ENCODE results near the gene IDUA. TPM values are rescaled to one million over a fixed set of nuclear protein-coding genes. Genes with fewer than 3 reads are reported as not detected.

The IDUA gene
- total and polyA plus RNA-seq, 2 of the 4 experiments (the other 2 are of a cell fraction), result 0.72 to 12.5 TPM

DNA sequence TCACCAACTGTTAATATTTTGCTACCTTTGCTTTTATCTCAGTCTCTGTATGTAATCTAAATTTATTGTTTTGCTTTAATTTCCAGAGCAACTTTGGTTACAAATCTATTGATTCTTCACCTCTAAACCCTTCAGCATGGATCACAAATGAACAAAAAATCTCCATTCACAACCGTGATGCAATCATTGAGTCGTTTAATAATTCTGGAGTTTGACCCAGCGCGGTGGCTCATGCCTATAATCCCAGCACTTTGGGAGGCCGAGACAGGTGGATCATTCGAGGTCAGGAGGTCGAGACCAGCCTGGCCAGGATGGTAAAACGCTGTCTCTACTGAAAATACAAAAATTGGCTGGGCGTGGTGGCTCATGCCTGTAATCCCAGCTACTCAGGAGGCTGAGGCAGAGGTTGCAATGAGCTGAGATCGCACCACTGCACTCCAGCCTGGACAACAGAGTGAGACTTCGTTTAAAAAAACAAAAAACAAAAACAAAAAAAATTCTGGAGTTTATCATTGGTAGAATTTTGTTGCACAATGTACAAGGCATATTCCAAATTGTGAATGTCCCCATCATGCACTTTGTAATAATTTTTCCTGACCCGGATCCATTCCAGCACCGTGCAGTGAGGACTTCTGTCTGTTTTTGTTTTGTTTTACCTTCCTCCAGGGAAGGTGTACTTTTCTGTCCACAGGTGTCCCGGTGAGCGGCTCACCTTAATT is 2.3 kb upstream of the IDUA start:
- Histone ChIP-seq H3K4me1 (ENCODE audit: control insufficient read depth, insufficient read depth, low read length) (peaks cover 8% of the 10 kb centered on the region; the same call in 1 of the 2 replicates), H3K4me2 (ENCODE audit: low read depth, low read length) (peak overlapping the region; percentile 64), H3K14ac (replicated peaks; ENCODE audit: low read depth, low read length) (no peak overlapping the region), H3K9ac (ENCODE audit: low read depth, low read length) (no peak overlapping the region; the same call in 1 of the 2 replicates), H2AFZ (replicated peaks; ENCODE audit: low read length, poor library complexity) (peak overlapping the region; percentile 88), H2BK120ac (ENCODE audit: low read depth, low read length) (no peak overlapping the region), H3K79me1 (ENCODE audit: low read depth in 1 of 2, low read length in 2 of 2) (peaks cover 5 to 34% of the 10 kb centered on the region in 2 experiments; a peak in 1 of 4 replicates), H2BK20ac (ENCODE audit: low read depth, low read length) (no peak overlapping the region), H3K27me3 (ENCODE audit: control insufficient read depth, insufficient read depth, low read length) (no peaks in the 10 kb centered on the region), H3K18ac (ENCODE audit: low read depth, low read length) (no peak overlapping the region), H3K4me3 (ENCODE audit: insufficient read depth, low read depth, low read length) (peak overlapping the region; percentile 12; the same call in 1 of the 2 replicates), H2BK15ac (ENCODE audit: low read depth, low read length) (no peak overlapping the region), H3K56ac (ENCODE audit: extremely low read depth, insufficient read depth, low read length) (no peak overlapping the region), H4K8ac (ENCODE audit: low read depth in 2 of 2, low read length in 2 of 2) (peak overlapping the region; percentile 63 to 84; a peak in 2 of 4 replicates), H2AK5ac (ENCODE audit: low read depth, low read length) (no peak overlapping the region), H3K9me1 (ENCODE audit: insufficient read depth, low read length) (peaks cover 6% of the 10 kb centered on the region), H3K36me3 (ENCODE audit: control insufficient read depth, insufficient read depth, low read length) (no peaks in the 10 kb centered on the region; the same call in 1 of the 2 replicates), H3K4ac (ENCODE audit: low read depth, low read length) (no peak overlapping the region), H4K5ac (ENCODE audit: low read depth, low read length) (peak overlapping the region; percentile 12; the same call in 1 of the 2 replicates), H3K23ac (ENCODE audit: low read depth, low read length) (no peak overlapping the region), H2AK9ac (replicated peaks; ENCODE audit: low read depth, low read length, poor library complexity) (no peak overlapping the region), H4K20me1 (ENCODE audit: insufficient read depth, low read length) (no peaks in the 10 kb centered on the region; the same call in 1 of the 2 replicates), H4K91ac (ENCODE audit: insufficient read depth, low read depth, low read length) (no peak overlapping the region), H3K9me3 (ENCODE audit: control insufficient read depth, insufficient read depth, low read length) (no peaks in the 10 kb centered on the region), H2BK5ac (ENCODE audit: low read depth, low read length, poor library complexity, severe bottlenecking) (no peak overlapping the region), H3K27ac (ENCODE audit: insufficient read depth, low read length) (no peak overlapping the region)
- 67% methylated on average over 6 of the region's 15 CpGs; no CpG with 5 or more reads in 1 of the 2 experiments for WGBS, 2 experiments (ENCODE audit: extremely low coverage in 2 of 2, insufficient read length in 1 of 2)
- DNase-seq, result no peak
- POLR2A ChIA-PET (ENCODE audit: unreplicated experiment), result no interaction called here
- dilution Hi-C loops (cut with HindIII; ENCODE audit: low sequenced_read_pairs, unreplicated experiment) (no loop called here), intact Hi-C loops (cut with micrococcal nuclease) (no loop called here), in situ Hi-C loops (cut with MboI; ENCODE audit: low sequenced_read_pairs) (no loop called here)
- no peak for ATAC-seq (ENCODE audit: low read depth)
- CTCF ChIA-PET, result no interaction called here
- BruUV-seq (replicated peaks), result no TSS peak
- TF ChIP-seq MAZ (IDR thresholded peaks at IDR 0.05; ENCODE audit: borderline replicate concordance, low read depth, low read length) (no peak), NFE2L2 (IDR thresholded peaks at IDR 0.05; ENCODE audit: low read depth, low read length) (no peak), BHLHE40 (IDR thresholded peaks at IDR 0.05; ENCODE audit: low read depth, low read length) (no peak), FOS (IDR thresholded peaks at IDR 0.05; ENCODE audit: low read depth, low read length) (no peak), SMC3 (IDR thresholded peaks at IDR 0.05; ENCODE audit: low read depth, low read length) (no peak), CHD1 (IDR thresholded peaks at IDR 0.05; ENCODE audit: low read depth, low read length) (no peak), RAD21 (IDR thresholded peaks at IDR 0.05; ENCODE audit: low read length) (no peak), POLR2A (IDR thresholded peaks at IDR 0.05; ENCODE audit: low read depth, low read length) (no peak), MXI1 (IDR thresholded peaks at IDR 0.05; ENCODE audit: borderline replicate concordance, low read depth, low read length) (no peak), MAFK (IDR thresholded peaks at IDR 0.05; ENCODE audit: low read depth, low read length) (no peak), RCOR1 (IDR thresholded peaks at IDR 0.05; ENCODE audit: insufficient replicate concordance, low read length) (no peak), CEBPB (IDR thresholded peaks at IDR 0.05; ENCODE audit: low read depth, low read length) (no peak)
- TF ChIP-seq, protein P1, sequence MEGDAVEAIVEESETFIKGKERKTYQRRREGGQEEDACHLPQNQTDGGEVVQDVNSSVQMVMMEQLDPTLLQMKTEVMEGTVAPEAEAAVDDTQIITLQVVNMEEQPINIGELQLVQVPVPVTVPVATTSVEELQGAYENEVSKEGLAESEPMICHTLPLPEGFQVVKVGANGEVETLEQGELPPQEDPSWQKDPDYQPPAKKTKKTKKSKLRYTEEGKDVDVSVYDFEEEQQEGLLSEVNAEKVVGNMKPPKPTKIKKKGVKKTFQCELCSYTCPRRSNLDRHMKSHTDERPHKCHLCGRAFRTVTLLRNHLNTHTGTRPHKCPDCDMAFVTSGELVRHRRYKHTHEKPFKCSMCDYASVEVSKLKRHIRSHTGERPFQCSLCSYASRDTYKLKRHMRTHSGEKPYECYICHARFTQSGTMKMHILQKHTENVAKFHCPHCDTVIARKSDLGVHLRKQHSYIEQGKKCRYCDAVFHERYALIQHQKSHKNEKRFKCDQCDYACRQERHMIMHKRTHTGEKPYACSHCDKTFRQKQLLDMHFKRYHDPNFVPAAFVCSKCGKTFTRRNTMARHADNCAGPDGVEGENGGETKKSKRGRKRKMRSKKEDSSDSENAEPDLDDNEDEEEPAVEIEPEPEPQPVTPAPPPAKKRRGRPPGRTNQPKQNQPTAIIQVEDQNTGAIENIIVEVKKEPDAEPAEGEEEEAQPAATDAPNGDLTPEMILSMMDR (conservative IDR thresholded peaks at IDR 0.05; ENCODE audit: low read depth, low read length), result no peak
- TF ChIP-seq, protein P2, sequence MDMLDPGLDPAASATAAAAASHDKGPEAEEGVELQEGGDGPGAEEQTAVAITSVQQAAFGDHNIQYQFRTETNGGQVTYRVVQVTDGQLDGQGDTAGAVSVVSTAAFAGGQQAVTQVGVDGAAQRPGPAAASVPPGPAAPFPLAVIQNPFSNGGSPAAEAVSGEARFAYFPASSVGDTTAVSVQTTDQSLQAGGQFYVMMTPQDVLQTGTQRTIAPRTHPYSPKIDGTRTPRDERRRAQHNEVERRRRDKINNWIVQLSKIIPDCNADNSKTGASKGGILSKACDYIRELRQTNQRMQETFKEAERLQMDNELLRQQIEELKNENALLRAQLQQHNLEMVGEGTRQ (IDR thresholded peaks at IDR 0.05; ENCODE audit: low read depth, low read length), result no peak
- TF ChIP-seq, protein P3, sequence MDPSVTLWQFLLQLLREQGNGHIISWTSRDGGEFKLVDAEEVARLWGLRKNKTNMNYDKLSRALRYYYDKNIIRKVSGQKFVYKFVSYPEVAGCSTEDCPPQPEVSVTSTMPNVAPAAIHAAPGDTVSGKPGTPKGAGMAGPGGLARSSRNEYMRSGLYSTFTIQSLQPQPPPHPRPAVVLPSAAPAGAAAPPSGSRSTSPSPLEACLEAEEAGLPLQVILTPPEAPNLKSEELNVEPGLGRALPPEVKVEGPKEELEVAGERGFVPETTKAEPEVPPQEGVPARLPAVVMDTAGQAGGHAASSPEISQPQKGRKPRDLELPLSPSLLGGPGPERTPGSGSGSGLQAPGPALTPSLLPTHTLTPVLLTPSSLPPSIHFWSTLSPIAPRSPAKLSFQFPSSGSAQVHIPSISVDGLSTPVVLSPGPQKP (IDR thresholded peaks at IDR 0.05; ENCODE audit: borderline replicate concordance, low read depth, low read length), result no peak
